HG03520 (cell line): ENCODE data around the gene TENM4.

Experiments
- ATAC-seq: cut with Tn5 transposase; IDR thresholded peaks from one replicate; pipeline ENCODE4 v1.9.1; 2021; ENCODE audit warnings: mild to moderate bottlenecking, moderate library complexity; ENCODE audit not compliant: unreplicated experiment

Gene TENM4

DNA sequence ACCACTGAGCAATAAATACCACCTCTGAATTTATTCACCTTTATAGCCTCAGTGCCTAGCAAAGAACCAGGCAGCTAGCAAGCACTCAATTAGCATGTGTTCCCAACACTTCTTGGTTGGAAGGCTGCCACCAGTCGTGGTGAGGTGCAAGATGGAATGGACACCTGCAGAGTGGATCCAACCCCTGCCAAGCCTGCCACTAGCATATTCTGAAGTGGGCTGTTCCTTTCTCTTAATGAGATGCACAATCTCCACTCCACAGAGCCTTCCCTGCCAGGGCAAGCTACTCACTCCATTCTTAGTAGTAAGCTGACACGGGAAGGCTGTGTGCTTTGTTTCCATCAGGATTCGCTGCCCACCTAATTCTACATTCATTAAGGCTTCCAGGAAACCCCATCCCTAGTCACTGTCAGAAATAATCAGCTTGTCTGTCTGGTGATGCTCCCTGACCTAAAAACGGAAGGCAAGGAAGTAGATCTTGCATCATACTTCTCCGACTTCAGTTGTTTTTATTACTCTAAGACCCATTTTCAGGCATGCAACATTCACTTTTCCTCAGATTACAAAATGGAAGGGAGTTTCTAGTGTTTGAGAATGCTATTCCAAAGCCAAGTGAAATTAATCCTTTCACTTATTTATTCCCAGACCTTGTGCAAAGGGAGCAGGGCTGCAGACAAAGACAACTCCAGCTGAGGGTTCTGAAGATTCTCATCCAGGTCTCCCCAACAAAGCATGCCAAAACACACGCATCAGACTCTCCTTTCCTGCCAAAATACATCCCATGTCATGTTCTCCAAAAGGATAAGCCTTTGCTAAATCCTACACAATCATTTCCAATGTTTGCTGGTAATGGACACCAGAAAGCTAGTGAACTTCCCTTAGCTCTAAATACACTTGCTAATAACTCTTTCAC, 128.0 kb downstream of the TENM4 start:
- ATAC-seq, result no peak

DNA sequence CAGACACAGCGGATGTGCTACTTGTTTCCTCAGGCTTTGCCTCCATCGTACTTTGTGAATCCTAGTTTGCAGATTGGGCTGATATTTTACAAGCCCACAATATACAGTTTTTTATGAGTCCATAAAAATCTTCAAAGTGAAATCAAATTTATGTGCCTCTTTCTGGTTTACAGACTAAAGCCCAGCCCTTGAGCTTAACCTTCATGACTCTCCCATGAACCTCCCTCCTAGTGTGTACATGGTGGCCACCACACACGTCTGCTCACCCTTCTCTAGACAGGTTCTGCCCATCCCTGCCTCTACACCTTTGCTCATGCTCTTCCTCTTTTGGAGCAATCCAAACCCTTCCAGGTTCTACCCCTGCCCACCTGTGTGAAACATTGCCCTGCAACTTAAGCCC, 129.4 kb downstream of the TENM4 start:
- ATAC-seq, result no peak

DNA sequence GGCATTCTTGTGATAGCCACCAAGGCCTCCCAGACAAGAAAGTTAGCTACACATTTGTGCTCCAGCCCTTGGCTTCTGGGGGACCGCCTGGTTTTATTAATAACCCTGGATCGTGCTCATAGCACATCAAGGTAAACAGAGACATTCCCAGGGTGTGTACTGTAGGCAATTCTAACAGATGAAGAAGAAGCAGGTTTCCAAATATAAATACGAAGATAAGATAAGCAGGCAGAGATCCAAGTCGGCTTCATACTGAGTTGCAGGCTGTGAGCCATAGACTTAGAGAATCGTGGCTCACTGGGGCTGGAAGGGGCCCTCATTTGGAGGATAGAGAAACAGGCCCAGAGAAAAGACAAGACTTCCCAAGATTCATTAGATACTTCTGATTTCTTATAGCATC, 131.4 kb downstream of the TENM4 start:
- ATAC-seq, result no peak

DNA sequence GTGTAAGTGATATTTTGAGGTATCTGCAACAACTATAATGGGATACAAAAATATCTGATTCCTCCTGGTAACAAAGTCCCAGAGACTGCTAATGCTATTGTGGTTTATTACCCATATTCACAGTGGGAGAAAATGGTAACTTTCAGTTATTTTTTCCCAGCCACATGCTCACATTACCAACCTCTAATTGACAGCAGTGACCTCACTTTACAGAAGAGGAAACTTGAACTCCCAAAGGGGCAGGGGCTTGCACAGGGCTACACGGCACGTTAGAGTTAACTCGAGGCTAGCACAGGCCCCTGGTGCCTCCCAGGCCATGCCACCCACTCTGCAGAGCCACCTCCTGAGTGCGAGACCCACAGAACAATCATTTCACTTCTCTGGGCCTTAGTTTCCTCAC, 132.4 kb downstream of the TENM4 start:
- no peak for ATAC-seq

DNA sequence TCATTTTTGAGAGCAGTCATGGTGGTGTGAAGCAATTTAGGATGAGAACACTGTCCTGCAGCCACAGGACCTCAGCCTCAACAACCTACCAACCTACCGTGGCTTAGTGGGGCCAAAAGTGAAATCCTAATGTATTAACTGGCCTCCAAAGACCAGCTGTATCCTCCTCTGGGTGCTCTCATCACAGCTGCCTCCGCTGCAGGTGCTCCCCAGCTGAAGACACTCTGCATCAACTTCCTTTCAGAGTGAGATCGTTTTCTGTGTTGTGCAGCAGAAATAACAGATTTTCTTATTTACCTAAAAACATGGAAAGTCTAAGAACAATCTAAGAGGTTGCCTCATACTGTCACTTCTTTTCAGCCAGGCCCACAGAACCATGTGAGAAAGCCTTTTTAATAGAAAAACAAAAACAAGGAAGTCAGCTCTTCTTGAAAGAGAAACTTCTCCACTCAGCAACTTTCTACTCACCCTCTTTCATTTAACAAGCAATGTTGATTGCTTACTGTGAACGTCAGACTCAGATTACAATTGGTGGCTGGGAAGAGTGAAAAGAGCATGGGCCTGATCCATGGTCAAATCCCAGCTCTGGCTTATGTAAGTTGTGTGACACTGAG, 136.1 kb downstream of the TENM4 start:
- ATAC-seq, result no peak

DNA sequence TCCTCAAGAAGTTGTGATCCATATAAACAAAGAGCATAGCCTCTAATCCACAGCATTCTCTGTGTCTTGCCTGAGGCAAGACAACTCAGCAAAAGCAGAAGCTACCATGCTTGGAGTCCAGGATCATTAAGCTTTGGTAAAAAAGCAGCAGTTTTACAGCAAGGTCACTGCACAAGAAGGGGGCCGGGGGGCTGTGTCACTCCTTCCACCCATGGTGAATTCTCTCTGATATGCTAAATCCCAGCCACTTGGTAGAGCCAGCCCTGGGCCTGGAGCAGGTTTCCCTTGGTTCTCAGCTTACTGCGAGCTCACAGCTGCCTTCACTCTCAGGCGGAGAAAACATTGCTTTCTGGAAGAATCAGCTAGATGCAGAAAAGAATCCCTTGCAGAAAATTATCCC, 144.7 kb downstream of the TENM4 start:
- ATAC-seq, result no peak

DNA sequence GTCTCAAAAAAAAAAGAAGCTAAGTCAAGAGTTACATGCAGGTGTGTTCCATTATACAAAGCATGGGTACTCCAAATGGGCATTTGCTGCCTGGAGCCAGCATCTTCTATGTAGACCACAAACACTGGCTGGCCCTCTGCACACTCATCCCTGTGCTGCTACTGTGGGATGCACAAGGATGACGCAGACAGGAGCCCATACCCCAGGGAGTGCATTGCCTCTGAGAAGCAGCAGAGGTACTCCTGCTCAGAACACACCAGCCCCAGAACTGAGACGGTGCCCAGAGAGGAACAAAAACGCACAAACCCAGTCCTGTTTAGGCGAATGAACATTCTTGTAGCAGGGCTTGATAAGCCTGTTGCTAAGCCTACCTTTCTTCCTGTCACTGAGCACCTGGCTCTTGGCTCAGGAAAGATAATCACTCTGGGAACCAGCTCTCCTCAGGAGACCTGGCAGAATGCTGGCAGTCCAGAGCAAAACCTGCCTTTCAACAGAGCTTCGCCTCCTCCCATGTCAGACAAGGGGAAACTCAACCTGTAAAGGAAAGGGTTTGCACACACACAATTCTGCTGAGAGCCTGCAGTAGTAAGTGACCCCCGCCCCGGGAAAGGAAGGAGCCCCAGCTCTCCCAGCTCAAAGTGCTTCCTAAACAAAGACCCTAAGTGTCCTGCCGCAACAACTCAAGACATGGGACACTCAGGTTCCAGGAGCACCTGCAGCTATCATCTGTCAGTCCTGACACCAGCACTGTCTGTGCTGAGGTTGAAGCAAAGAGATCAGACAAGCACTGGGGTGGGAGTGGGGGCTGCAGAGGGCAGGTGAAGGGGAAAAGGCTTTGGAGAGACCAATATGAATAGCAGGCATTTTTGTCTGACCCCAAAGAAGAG, 145.7 kb downstream of the TENM4 start:
- ATAC-seq, result no peak

DNA sequence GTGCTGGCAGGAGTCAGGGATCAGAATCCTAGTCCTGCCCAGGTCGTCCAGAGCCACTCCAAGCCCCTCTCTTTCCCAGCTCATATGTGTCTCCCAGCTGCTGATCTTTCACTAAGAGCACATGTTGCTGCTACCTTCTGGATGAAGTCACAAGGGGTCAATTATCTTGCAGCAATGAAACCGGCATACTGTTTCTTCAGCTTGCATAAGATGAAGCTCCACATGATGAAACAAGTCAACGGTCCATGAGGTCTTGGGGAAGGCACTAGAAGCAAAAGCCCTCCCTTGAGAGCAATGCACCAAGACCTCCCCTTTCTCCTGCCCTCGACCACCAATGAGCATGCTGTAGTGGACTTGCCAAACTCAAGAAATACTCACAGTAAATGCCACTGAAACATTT, 148.9 kb downstream of the TENM4 start:
- no peak for ATAC-seq

DNA sequence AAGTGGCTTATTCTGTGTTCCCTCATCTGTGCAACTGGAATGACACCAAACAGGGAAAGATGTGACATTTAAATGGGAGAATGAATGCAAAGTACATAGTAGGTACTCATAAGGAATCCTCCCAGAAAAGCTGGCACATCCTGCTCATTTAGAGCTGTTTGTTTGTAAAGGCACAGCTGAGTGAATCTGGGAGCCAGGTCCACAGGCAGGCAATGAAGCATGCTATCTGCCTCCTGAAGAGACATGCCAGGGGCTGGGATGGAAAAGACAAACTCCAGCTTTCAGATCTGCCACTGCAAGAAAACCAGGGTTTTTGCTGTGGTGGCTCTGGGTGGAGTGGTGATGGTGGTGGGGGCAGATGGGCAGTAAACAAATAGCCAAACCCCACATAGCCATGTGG, 150.1 kb downstream of the TENM4 start:
- ATAC-seq, result no peak

DNA sequence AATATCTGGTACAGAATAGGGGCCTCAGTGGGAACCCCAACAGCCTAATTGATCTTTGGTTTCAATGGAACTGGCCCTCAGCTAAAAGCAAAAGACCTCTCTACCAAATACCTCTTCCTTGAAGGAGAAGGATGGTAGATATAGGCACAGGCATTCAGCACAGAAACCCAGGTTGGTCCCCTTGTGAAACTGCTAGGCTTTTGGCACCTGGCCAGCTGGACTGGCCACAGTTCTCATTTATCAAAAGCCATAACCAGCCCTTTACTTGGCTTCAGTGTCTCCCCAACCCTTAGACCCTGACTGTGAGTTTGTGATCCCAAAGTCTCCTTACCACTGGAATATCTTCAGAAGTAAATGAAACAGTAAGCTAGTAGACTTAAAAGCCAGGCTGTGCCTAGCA, 152.9 kb downstream of the TENM4 start:
- no peak for ATAC-seq

DNA sequence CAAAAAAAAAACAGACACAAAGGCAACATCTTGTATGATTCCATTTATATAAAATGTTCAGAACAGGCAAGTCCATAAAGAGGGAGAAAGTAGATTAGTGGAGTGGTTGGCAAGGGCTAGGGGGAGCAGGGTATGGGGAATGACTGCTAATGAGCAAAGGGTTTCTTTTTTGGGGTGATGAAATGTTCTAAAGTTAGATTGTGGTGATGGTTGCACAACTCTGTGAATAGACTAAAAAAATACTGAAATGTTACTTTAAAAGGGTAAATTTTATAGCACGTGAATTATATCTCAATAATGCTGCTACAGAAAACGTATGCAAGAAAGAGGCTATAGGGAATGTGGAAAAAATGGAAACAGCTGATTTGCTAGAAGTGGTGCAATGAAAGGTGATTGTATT, 155.1 kb downstream of the TENM4 start:
- no peak for ATAC-seq

DNA sequence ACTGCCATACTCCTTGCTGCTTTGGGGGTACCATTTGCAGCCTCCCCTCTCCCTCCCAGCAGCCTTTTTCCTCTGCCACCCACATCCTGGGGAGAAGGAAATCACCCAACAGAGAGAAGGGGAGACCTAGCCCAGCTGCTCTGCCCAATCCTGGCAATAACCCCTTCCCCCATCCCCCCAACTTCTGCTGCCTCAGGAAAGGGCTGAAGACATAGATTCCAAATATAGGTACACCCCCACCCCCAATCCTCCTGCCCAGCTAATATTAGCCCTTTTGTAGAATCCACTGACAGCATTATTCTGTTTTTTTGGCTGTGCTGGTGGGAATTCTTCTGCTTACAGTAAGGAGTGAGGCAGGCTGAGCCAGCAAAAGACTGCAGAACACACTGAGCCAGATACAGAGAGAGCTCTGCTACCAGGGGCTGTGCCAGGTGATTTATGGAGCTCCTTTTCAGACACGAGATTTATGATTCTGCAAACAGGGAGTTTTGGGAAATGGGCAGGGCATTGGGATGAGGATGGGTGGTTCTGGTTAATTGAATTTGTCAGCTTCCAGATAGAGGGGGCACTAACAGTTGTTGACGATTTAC, 164.0 kb downstream of the TENM4 start:
- ATAC-seq, result no peak

DNA sequence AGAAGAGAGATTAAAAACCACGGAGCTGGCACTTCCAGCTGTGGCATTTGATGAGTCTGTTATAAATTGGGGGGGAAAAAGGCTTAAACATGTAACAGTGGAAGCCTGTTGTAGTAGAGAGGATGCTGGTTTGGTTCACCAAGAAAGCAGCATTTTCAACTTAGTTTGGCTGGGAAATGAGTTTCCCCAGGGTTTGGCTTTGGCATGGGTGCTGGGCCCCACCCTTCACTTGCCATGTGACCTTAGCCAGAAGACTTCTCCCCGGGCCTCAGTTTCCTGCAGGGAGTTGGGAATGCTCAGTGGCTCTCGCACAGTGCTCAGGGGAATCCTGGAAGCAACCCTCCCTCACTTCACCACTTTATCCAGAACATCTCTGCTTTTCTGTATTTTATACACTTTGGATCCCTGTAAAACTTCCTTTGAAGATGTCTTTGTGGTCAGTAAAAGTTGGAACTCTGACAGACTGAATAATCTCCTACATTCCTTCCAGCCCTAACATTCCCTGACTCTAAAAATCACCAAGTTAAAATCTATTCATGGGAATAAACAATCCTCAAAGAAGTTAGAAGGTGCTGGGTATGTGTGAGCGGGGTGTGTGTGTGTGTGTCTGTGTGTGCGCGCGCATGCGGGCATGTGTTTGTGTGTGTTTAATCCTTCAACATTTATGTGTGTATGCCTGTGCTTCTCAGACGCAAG, 166.0 kb downstream of the TENM4 start:
- no peak for ATAC-seq

DNA sequence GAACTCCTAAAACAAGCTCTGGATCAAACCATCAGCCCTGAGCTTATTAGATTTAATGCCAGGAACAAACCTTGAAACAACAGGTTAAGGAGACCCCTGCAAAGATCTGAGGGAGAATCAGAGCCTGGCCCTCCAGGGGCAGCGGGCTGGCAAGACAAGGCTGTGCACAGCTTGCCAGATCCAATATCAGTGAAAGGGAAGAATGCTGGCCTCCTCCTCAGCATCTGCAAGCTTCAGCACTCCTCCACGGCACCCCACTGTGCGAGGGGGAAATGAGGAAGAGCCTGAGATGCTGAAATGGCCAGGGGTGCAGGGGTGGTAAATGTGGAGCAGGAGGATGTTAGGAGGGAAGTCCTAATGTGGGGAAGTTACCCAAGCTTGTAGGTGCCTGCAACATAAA, 167.0 kb downstream of the TENM4 start:
- ATAC-seq, result no peak

DNA sequence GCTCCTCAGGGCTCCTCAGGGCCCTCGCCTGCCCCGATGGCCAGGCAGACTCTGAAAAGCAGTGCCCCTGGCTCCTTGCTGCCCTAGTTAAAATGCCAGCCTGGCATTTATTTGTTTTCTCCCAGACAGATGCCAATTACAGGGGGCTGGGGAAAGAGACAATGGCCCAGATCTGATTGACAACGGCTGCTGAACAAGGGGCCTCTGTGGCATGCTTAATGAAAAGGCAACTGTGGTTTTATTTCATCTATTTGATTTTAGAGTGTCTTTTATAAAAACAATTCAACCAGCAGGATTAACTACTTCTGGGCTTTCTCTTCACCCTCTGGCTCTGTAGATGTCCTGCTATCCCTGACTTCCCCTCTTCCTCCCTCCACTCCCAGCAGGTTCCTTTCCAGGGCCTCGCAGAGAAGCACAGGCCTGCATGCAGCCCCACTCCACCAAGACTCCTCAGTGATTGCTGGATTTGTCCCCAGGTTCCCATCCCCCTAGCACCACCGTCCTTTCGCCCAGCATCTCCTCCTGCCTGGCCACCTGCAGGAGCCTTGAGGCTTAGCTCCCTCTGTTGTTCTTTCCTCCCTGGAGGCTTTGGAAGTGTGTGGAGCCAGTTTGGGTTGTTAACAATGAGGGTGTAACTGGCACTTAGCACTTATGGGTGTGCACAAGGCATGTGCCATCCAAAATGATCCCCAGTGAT, 171.1 kb downstream of the TENM4 start:
- no peak for ATAC-seq

DNA sequence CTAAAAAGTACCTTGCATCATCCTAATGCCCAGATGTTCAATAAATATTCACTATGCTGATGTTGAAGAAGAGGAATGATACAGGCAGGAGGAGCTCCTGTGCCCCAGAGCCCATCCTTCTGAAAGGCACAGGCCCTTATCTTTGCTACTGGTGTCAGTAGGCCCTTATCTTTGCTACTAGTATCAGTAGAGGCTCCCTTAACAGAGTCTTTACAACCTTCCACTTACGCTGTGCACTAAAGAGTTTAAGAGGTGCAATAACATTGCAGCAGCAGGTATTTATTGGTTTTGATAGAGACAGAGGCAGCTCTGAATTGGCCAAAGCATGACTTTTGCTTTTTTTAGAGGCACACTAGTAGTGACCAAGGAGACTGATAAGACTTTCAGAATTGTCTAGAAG, 174.4 kb downstream of the TENM4 start:
- ATAC-seq, result no peak

DNA sequence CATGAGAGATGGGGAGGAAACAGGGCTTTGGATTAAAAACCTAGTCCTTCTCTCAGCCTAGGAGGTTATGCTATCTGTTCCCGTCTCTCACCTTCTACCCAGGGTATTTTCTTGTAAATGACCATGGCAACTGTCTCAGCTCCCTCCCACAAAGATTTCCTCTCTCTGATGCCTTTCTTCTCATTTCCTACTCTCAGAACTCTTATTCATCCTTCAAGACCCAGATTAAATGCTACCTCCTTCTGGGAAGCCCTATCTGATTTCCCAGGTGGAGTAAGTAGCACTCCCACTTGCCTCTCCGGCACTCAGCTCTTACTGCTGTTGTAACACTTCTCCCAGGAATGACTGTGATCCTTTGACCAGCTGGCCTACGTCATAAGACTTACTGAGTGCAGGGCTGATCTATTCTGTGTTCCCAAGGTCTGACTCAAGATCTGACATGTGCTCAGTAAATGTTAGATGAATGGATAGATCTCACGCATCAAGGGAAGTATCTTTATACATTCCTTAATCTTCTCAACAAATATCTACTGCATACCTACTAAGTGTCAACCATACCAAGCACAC, 175.0 kb downstream of the TENM4 start:
- no peak for ATAC-seq

DNA sequence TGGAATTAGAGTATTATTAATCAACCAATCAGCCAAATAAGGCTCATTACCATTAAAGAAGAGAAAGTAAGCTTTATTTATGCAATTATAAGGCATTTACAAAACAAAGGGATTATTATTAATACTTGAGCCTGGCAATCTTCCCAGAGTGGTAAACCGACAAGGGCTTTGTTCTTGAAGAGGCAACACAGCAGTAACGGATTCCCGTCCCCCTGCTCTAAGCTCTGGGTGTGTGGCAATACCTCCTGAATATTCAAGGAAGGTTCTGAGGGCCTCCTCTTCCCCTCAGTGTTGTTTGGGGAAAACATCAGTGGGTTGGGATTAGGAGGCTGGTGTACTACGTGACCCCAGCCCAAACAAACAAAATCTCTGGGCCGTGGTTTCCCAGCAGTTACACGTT, 176.5 kb downstream of the TENM4 start:
- ATAC-seq, result no peak

DNA sequence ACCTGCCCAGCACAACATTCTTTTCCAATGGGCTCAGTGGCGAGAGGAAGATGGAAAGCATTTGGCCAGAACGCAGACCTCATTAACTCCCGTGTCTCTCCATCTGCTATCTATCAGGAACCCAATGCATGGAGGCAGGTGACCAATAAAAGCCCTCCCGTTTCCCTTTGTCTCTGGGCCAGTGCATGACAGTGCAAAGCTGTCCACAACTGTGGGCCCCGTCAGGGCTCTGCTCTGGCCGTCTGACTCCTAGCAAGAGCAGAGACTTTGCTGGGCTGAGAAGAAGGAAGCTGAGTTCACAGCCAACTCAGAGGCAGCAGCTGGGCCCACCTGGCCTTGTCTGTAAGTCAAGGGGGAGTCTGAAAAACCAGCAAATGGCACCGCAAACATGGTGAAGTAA, 177.8 kb downstream of the TENM4 start:
- no peak for ATAC-seq

DNA sequence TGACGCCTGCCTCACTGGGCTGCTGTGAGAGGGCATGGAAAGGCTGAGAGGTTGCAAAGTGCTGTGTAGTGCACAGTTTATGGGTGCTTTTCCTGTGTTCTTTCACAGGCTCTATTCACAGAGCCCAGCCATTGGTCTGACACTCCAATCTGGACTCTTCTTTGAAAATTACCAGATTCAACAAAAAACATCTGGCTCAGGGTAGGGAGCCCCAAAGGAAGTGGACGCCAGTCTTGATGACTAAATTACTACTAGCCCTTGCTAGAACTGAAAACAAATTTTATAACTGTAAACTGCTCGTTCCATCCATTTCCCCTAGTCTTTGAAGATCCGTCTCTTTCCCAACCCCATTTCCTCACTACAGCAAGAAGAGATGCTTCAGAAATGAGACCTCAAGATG, 178.6 kb downstream of the TENM4 start:
- no peak for ATAC-seq
